Panc1 (cell line): ENCODE measurements around the gene FAM120C. TPM values are rescaled to one million over a fixed set of nuclear protein-coding genes. Genes with fewer than 3 reads are reported as not detected.

Experiments
- ATAC-seq: fragments of 200-7000 bp; cut with Tn5 transposase; 2 replicates; pipeline ENCODE4 v1.9.1; 2020; ENCODE audit warnings: mild to moderate bottlenecking, moderate library complexity
- BruUV-seq: library from RNA; stranded (reverse); fragments of 400-500 nt; replicated peaks from 2 replicates; lab custom pipeline; 2021; lab: Mats Ljungman, UMichigan
- CTCF ChIA-PET: fragments of 300-600 bp; sonication (Branson Sonifier 250); formaldehyde crosslinking; loops from one replicate; lab custom pipeline; 2022; ENCODE audit warnings: antibody characterized with exemption; lab: Charles Lee
- POLR2A ChIA-PET: fragments of 300-600 bp; sonication (Branson Sonifier 250); formaldehyde crosslinking; loops from one replicate; lab custom pipeline; 2022; ENCODE audit warnings: antibody characterized with exemption; lab: Charles Lee
- DNase-seq: peaks from one replicate; pipeline ENCODE4 v3.0.0-alpha.2; 2010; ENCODE audit warnings: low read depth, low spot score
- H3K27ac ChIP-seq: 2 replicates; pipeline ENCODE4 v1.5.1; 2011; ENCODE audit warnings: mild to moderate bottlenecking, low read length, inconsistent platforms
- H3K27me3 ChIP-seq: fragments of 200-500 bp; sonication (Bioruptor generic); 2 replicates; pipeline ENCODE4 v1.6.0; 2014; ENCODE audit warnings: low read length, inconsistent platforms; ENCODE audit not compliant: control insufficient read depth, insufficient read depth
- H3K36me3 ChIP-seq: fragments of 200-500 bp; sonication (Bioruptor generic); 2 replicates; pipeline ENCODE4 v1.5.1; 2014; ENCODE audit warnings: inconsistent platforms, mild to moderate bottlenecking, low read length, moderate library complexity; ENCODE audit not compliant: control insufficient read depth, insufficient read depth
- H3K4me1 ChIP-seq: 2 replicates; pipeline ENCODE4 v1.5.1; 2011; ENCODE audit warnings: inconsistent platforms, mild to moderate bottlenecking, low read length, moderate library complexity; ENCODE audit not compliant: control insufficient read depth, insufficient read depth
- H3K4me3 ChIP-seq, 2 experiments: 2 replicates each; pipeline ENCODE4 v1.5.1; 2011 to 2012; ENCODE audit warnings: low read depth in 2 of 2, low read length in 2 of 2, mild to moderate bottlenecking in 2 of 2, inconsistent platforms in 1 of 2, moderate library complexity in 1 of 2
- H3K9me3 ChIP-seq: fragments of 200-500 bp; sonication (Bioruptor generic); 2 replicates; pipeline ENCODE4 v1.5.1; 2014; ENCODE audit warnings: low read depth, mild to moderate bottlenecking, inconsistent platforms, low read length, moderate library complexity; ENCODE audit not compliant: control insufficient read depth, insufficient read depth
- CTCF ChIP-seq: fragments of 450-650 bp; IDR thresholded peaks from 2 replicates; pipeline ENCODE4 v1.5.1; 2017; ENCODE audit warnings: mild to moderate bottlenecking
- POLR2AphosphoS5 ChIP-seq: IDR thresholded peaks from 2 replicates; pipeline ENCODE4 v1.6.1; 2012; ENCODE audit warnings: mild to moderate bottlenecking, low read depth, low read length, moderate library complexity
- REST ChIP-seq, 2 experiments: IDR thresholded peaks; 2 replicates each; pipeline ENCODE4 v1.6.1; 2011 to 2012; ENCODE audit warnings: low read depth in 2 of 2, control low read depth in 1 of 2, low read length in 1 of 2, mild to moderate bottlenecking in 1 of 2, moderate library complexity in 1 of 2; ENCODE audit not compliant: insufficient read depth in 1 of 2
- SIN3A ChIP-seq: IDR thresholded peaks from 2 replicates; pipeline ENCODE4 v1.6.1; 2012; ENCODE audit warnings: low read depth, mild to moderate bottlenecking, low read length, moderate library complexity, borderline replicate concordance; ENCODE audit not compliant: insufficient read depth
- TCF7L2 ChIP-seq: IDR thresholded peaks from 2 replicates; pipeline ENCODE4 v1.6.1; 2011; ENCODE audit warnings: mild to moderate bottlenecking, low read depth, low read length, inconsistent platforms
- in situ Hi-C: cut with HindIII; loops from 2 replicates; pipeline ENCODE4 v1.10.0; 2016; ENCODE audit warnings: low sequenced_read_pairs, low pct_unique_long_range_greater_than_20kb
- intact Hi-C: fragments of 100-400 bp; cut with micrococcal nuclease; formaldehyde crosslinking; loops from one replicate; pipeline ENCODE4 v1.10.0; 2022; ENCODE audit not compliant: unreplicated experiment
- total RNA-seq: library from RNA; stranded (reverse); gene quantifications from one replicate; pipeline ENCODE4 v1.2.1, GENCODE V29; 2021; ENCODE audit not compliant: unreplicated experiment

Gene FAM120C
- total RNA-seq, 1 experiment from 2014 or later: 12.1 TPM

GRCh38 chrX:54166915-54167314, 16.1 kb downstream of the FAM120C start:
- H3K27me3 ChIP-seq: no peaks in the 10 kb centered on the region
- no TSS peak for BruUV-seq
- ATAC-seq (no peak), DNase-seq (no peak)
- TF ChIP-seq TCF7L2 (no peak), CTCF (no peak), POLR2AphosphoS5 (no peak), SIN3A (no peak), REST (IDR thresholded peaks at IDR 0.05; ENCODE audit: insufficient read depth in 1 of 2, low read depth in 2 of 2, low read length in 1 of 2) (no peak)
- in situ Hi-C loops (no loop called here), intact Hi-C loops (no loop called here)
- no peaks in the 10 kb centered on the region for H3K4me1 ChIP-seq
- no peaks in the 10 kb centered on the region for H3K9me3 ChIP-seq
- CTCF ChIA-PET: no interaction called here
- no peaks in the 10 kb centered on the region; the same call in 1 of the 2 replicates for H3K36me3 ChIP-seq
- POLR2A ChIA-PET: no interaction called here
- H3K4me3 ChIP-seq: no peak overlapping the region
- H3K27ac ChIP-seq: no peak overlapping the region

- TF ChIP-seq TCF7L2 (no peak), CTCF (no peak), POLR2AphosphoS5 (no peak), REST (IDR thresholded peaks at IDR 0.05; ENCODE audit: insufficient read depth in 1 of 2, low read depth in 2 of 2, low read length in 1 of 2) (no peak)
- H3K4me3 ChIP-seq: no peak overlapping the region
- no peak overlapping the region for H3K27ac ChIP-seq
- no peak for DNase-seq
- intact Hi-C loops: no loop called here
- H3K36me3 ChIP-seq: no peaks in the 10 kb centered on the region
- in situ Hi-C loops: no loop called here
- CTCF ChIA-PET: no interaction called here
- H3K9me3 ChIP-seq: no peaks in the 10 kb centered on the region
- no peak for ATAC-seq
- no peaks in the 10 kb centered on the region for H3K27me3 ChIP-seq
- H3K4me1 ChIP-seq: no peaks in the 10 kb centered on the region
- POLR2A ChIA-PET: no interaction called here
- BruUV-seq: no TSS peak
Observed at GRCh38 chrX:54157561-54157960, 25.5 kb downstream of the FAM120C start.
